ENCODE results near the gene FOXP1.
A peak's percentile ranks its signal among the peaks of the same experiment; 100 is the strongest.

Gene FOXP1

GRCh38 chr3:71189480-71189879 is 394.0 kb downstream of the FOXP1 start:
- peak; percentile 42 for DNase-seq

- no peak for DNase-seq
Measured at GRCh38 chr3:71187715-71188114, 395.8 kb downstream of the FOXP1 start.

- no peak for DNase-seq
Measured at GRCh38 chr3:71186801-71187200, 396.7 kb downstream of the FOXP1 start.

GRCh38 chr3:71185733-71186455 is 397.6 kb downstream of the FOXP1 start:
- peak; percentile 75 for DNase-seq

GRCh38 chr3:71184252-71184651 is 399.3 kb downstream of the FOXP1 start:
- DNase-seq, result no peak

GRCh38 chr3:71183549-71183948 is 400.0 kb downstream of the FOXP1 start:
- no peak for DNase-seq

- no peak for DNase-seq
Measured at GRCh38 chr3:71180524-71180923, 403.0 kb downstream of the FOXP1 start.

- no peak for DNase-seq
Measured at GRCh38 chr3:71177375-71177774, 406.2 kb downstream of the FOXP1 start.

- DNase-seq, result no peak
Measured at GRCh38 chr3:71176366-71176765, 407.2 kb downstream of the FOXP1 start.

GRCh38 chr3:71175691-71176365 is 407.7 kb downstream of the FOXP1 start:
- no peak for DNase-seq

GRCh38 chr3:71172951-71173350 is 410.6 kb downstream of the FOXP1 start:
- DNase-seq, result peak; percentile 62

GRCh38 chr3:71172189-71172588 is 411.3 kb downstream of the FOXP1 start:
- DNase-seq, result no peak

GRCh38 chr3:71171247-71171646 is 412.3 kb downstream of the FOXP1 start:
- no peak for DNase-seq

GRCh38 chr3:71168880-71169411 is 414.6 kb downstream of the FOXP1 start:
- DNase-seq, result no peak

GRCh38 chr3:71168121-71168721 is 415.3 kb downstream of the FOXP1 start:
- DNase-seq, result no peak

- no peak for DNase-seq
Measured at GRCh38 chr3:71166339-71167240, 416.9 kb downstream of the FOXP1 start.

- DNase-seq, result no peak
Measured at GRCh38 chr3:71164881-71165280, 418.6 kb downstream of the FOXP1 start.

GRCh38 chr3:71163198-71163918 is 420.2 kb downstream of the FOXP1 start:
- no peak for DNase-seq

GRCh38 chr3:71162221-71162620 is 421.3 kb downstream of the FOXP1 start:
- no peak for DNase-seq

- peak; percentile 70 for DNase-seq
Measured at GRCh38 chr3:71160785-71161546, 422.6 kb downstream of the FOXP1 start.

- peak; percentile 26 for DNase-seq
Measured at GRCh38 chr3:71156062-71156665, 427.4 kb downstream of the FOXP1 start.
